ENCODE results near the gene VSTM4. TPM values are rescaled to one million over a fixed set of nuclear protein-coding genes. Genes with fewer than 3 reads are reported as not detected.

Gene VSTM4
- polyA plus RNA-seq, 4 donors: 0.81 to 7.2 (median 2.4) TPM; not detected in 1

GRCh38 chr10:49139846-49140195 is 24.5 kb upstream of the VSTM4 start:
- H3K4me1 ChIP-seq (ENCODE audit: control insufficient read depth in 3 of 3, insufficient read depth in 2 of 3, low read depth in 1 of 3, low read length in 2 of 3): no peaks in the 10 kb centered on the region
- no peak overlapping the region for H3K4me3 ChIP-seq (ENCODE audit: low read depth in 1 of 3, low read length in 3 of 3)
- H3K27ac ChIP-seq (ENCODE audit: low read depth in 1 of 3, low read length in 2 of 3): peak overlapping the region in 1 of 3 donors; percentile 87
- no peak for FAIRE-seq
- H3K9me3 ChIP-seq (ENCODE audit: control insufficient read depth in 2 of 2, insufficient read depth in 1 of 2, low read depth in 1 of 2, low read length in 1 of 2): no peaks in the 10 kb centered on the region
- WGBS, 3 donors: 69 to 76% (median 72%) methylated on average over 4 of the region's 4 CpGs
- no peak for DNase-seq
- no peaks in the 10 kb centered on the region for H3K36me3 ChIP-seq (ENCODE audit: control insufficient read depth in 3 of 3, insufficient read depth in 2 of 3, low read depth in 1 of 3, low read length in 3 of 3)
- H3K27me3 ChIP-seq (ENCODE audit: control insufficient read depth in 3 of 3, insufficient read depth in 3 of 3, low read length in 3 of 3): peaks cover 0 to 3% (median 0%) of the 10 kb centered on the region in 3 donors

- WGBS, 3 donors: 63 to 71% (median 66%) methylated on average over 8 of the region's 8 CpGs
- Histone ChIP-seq H3K4me3 (ENCODE audit: low read depth in 1 of 3, low read length in 3 of 3) (no peak overlapping the region), H3K9me3 (ENCODE audit: control insufficient read depth in 2 of 2, insufficient read depth in 1 of 2, low read depth in 1 of 2, low read length in 1 of 2) (no peaks in the 10 kb centered on the region), H3K36me3 (ENCODE audit: control insufficient read depth in 3 of 3, insufficient read depth in 2 of 3, low read depth in 1 of 3, low read length in 3 of 3) (no peaks in the 10 kb centered on the region), H3K27me3 (ENCODE audit: control insufficient read depth in 3 of 3, insufficient read depth in 3 of 3, low read length in 3 of 3) (peaks cover 0 to 3% (median 0%) of the 10 kb centered on the region in 3 donors), H3K4me1 (ENCODE audit: control insufficient read depth in 3 of 3, insufficient read depth in 2 of 3, low read depth in 1 of 3, low read length in 2 of 3) (no peaks in the 10 kb centered on the region), H3K27ac (ENCODE audit: low read depth in 1 of 3, low read length in 2 of 3) (peak overlapping the region in 2 of 3 donors; percentile 38 to 87)
- no peak for DNase-seq
- FAIRE-seq: no peak
Measured at GRCh38 chr10:49139028-49139845, 23.9 kb upstream of the VSTM4 start.

GRCh38 chr10:49138361-49138891 is 23.1 kb upstream of the VSTM4 start:
- FAIRE-seq (no peak), DNase-seq (no peak)
- Histone ChIP-seq H3K4me3 (ENCODE audit: low read depth in 1 of 3, low read length in 3 of 3) (no peak overlapping the region), H3K27me3 (ENCODE audit: control insufficient read depth in 3 of 3, insufficient read depth in 3 of 3, low read length in 3 of 3) (peaks cover 0 to 3% (median 0%) of the 10 kb centered on the region in 3 donors), H3K36me3 (ENCODE audit: control insufficient read depth in 3 of 3, insufficient read depth in 2 of 3, low read depth in 1 of 3, low read length in 3 of 3) (no peaks in the 10 kb centered on the region), H3K9me3 (ENCODE audit: control insufficient read depth in 2 of 2, insufficient read depth in 1 of 2, low read depth in 1 of 2, low read length in 1 of 2) (no peaks in the 10 kb centered on the region), H3K27ac (ENCODE audit: low read depth in 1 of 3, low read length in 2 of 3) (peak overlapping the region in 2 of 3 donors; percentile 38 to 47), H3K4me1 (ENCODE audit: control insufficient read depth in 3 of 3, insufficient read depth in 2 of 3, low read depth in 1 of 3, low read length in 2 of 3) (no peaks in the 10 kb centered on the region)
- 72 to 87% (median 79%) methylated on average over 7 of the region's 7 CpGs for WGBS, 3 donors

GRCh38 chr10:49136525-49136924 is 21.2 kb upstream of the VSTM4 start:
- H3K4me3 ChIP-seq (ENCODE audit: low read depth in 1 of 3, low read length in 3 of 3): no peak overlapping the region
- FAIRE-seq (no peak), DNase-seq (no peak)
- H3K36me3 ChIP-seq (ENCODE audit: control insufficient read depth in 3 of 3, insufficient read depth in 2 of 3, low read depth in 1 of 3, low read length in 3 of 3): no peaks in the 10 kb centered on the region
- H3K9me3 ChIP-seq (ENCODE audit: control insufficient read depth in 2 of 2, insufficient read depth in 1 of 2, low read depth in 1 of 2, low read length in 1 of 2): no peaks in the 10 kb centered on the region
- H3K27ac ChIP-seq (ENCODE audit: low read depth in 1 of 3, low read length in 2 of 3): no peak overlapping the region
- H3K4me1 ChIP-seq (ENCODE audit: control insufficient read depth in 3 of 3, insufficient read depth in 2 of 3, low read depth in 1 of 3, low read length in 2 of 3): no peaks in the 10 kb centered on the region
- no peaks in the 10 kb centered on the region for H3K27me3 ChIP-seq (ENCODE audit: control insufficient read depth in 3 of 3, insufficient read depth in 3 of 3, low read length in 3 of 3)
- 65 to 81% (median 77%) methylated on average over 1 of the region's 1 CpG for WGBS, 3 donors

GRCh38 chr10:49135575-49136313 is 20.4 kb upstream of the VSTM4 start:
- Histone ChIP-seq H3K4me3 (ENCODE audit: low read depth in 1 of 3, low read length in 3 of 3) (no peak overlapping the region), H3K27me3 (ENCODE audit: control insufficient read depth in 3 of 3, insufficient read depth in 3 of 3, low read length in 3 of 3) (peaks cover 0 to 3% (median 0%) of the 10 kb centered on the region in 3 donors), H3K4me1 (ENCODE audit: control insufficient read depth in 3 of 3, insufficient read depth in 2 of 3, low read depth in 1 of 3, low read length in 2 of 3) (no peaks in the 10 kb centered on the region), H3K36me3 (ENCODE audit: control insufficient read depth in 3 of 3, insufficient read depth in 2 of 3, low read depth in 1 of 3, low read length in 3 of 3) (no peaks in the 10 kb centered on the region), H3K27ac (ENCODE audit: low read depth in 1 of 3, low read length in 2 of 3) (peak overlapping the region in 2 of 3 donors; percentile 3 to 18), H3K9me3 (ENCODE audit: control insufficient read depth in 2 of 2, insufficient read depth in 1 of 2, low read depth in 1 of 2, low read length in 1 of 2) (no peaks in the 10 kb centered on the region)
- WGBS, 3 donors: 51 to 73% (median 62%) methylated on average over 9 of the region's 9 CpGs
- FAIRE-seq: no peak
- DNase-seq: no peak

- Histone ChIP-seq H3K27ac (ENCODE audit: low read depth in 1 of 3, low read length in 2 of 3) (no peak overlapping the region), H3K27me3 (ENCODE audit: control insufficient read depth in 3 of 3, insufficient read depth in 3 of 3, low read length in 3 of 3) (peaks cover 0 to 3% (median 0%) of the 10 kb centered on the region in 3 donors), H3K36me3 (ENCODE audit: control insufficient read depth in 3 of 3, insufficient read depth in 2 of 3, low read depth in 1 of 3, low read length in 3 of 3) (no peaks in the 10 kb centered on the region), H3K4me3 (ENCODE audit: low read depth in 1 of 3, low read length in 3 of 3) (no peak overlapping the region), H3K4me1 (ENCODE audit: control insufficient read depth in 3 of 3, insufficient read depth in 2 of 3, low read depth in 1 of 3, low read length in 2 of 3) (no peaks in the 10 kb centered on the region), H3K9me3 (ENCODE audit: control insufficient read depth in 2 of 2, insufficient read depth in 1 of 2, low read depth in 1 of 2, low read length in 1 of 2) (no peaks in the 10 kb centered on the region)
- DNase-seq (no peak), FAIRE-seq (no peak)
- WGBS, 3 donors: 50 to 64% (median 62%) methylated on average over 3 of the region's 3 CpGs
Measured at GRCh38 chr10:49134327-49134726, 19.0 kb upstream of the VSTM4 start.

- DNase-seq (no peak), FAIRE-seq (no peak)
- WGBS, 3 donors: 67 to 73% (median 70%) methylated on average over 5 of the region's 5 CpGs
- H3K4me3 ChIP-seq (ENCODE audit: low read depth in 1 of 3, low read length in 3 of 3): no peak within 1 kb of the TSS
- peaks cover 0 to 3% (median 2%) of the 10 kb centered on the region in 3 donors for H3K27me3 ChIP-seq (ENCODE audit: control insufficient read depth in 3 of 3, insufficient read depth in 3 of 3, low read length in 3 of 3)
- H3K27ac ChIP-seq (ENCODE audit: low read depth in 1 of 3, low read length in 2 of 3): no peak within 1 kb of the TSS
- H3K4me1 ChIP-seq (ENCODE audit: control insufficient read depth in 3 of 3, insufficient read depth in 2 of 3, low read depth in 1 of 3, low read length in 2 of 3): no peaks in the 10 kb centered on the region
- no peaks in the 10 kb centered on the region for H3K36me3 ChIP-seq (ENCODE audit: control insufficient read depth in 3 of 3, insufficient read depth in 2 of 3, low read depth in 1 of 3, low read length in 3 of 3)
- no peaks in the 10 kb centered on the region for H3K9me3 ChIP-seq (ENCODE audit: control insufficient read depth in 2 of 2, insufficient read depth in 1 of 2, low read depth in 1 of 2, low read length in 1 of 2)
Measured at GRCh38 chr10:49133706-49134248, 18.5 kb upstream of the VSTM4 start, which contains the start of gene FAM170B. Gene FAM170B, minus strand, starts transcription at chr10:49134021. Its CDS starts 103 bp downstream, at chr10:49133918.

- H3K27ac ChIP-seq (ENCODE audit: low read depth in 1 of 3, low read length in 2 of 3): no peak overlapping the region
- WGBS, 3 donors: 78 to 92% (median 84%) methylated on average over 2 of the region's 2 CpGs
- H3K36me3 ChIP-seq (ENCODE audit: control insufficient read depth in 3 of 3, insufficient read depth in 2 of 3, low read depth in 1 of 3, low read length in 3 of 3): no peaks in the 10 kb centered on the region
- FAIRE-seq: no peak
- no peak overlapping the region for H3K4me3 ChIP-seq (ENCODE audit: low read depth in 1 of 3, low read length in 3 of 3)
- no peaks in the 10 kb centered on the region for H3K9me3 ChIP-seq (ENCODE audit: control insufficient read depth in 2 of 2, insufficient read depth in 1 of 2, low read depth in 1 of 2, low read length in 1 of 2)
- H3K4me1 ChIP-seq (ENCODE audit: control insufficient read depth in 3 of 3, insufficient read depth in 2 of 3, low read depth in 1 of 3, low read length in 2 of 3): no peaks in the 10 kb centered on the region
- peaks cover 0 to 8% (median 2%) of the 10 kb centered on the region in 3 donors for H3K27me3 ChIP-seq (ENCODE audit: control insufficient read depth in 3 of 3, insufficient read depth in 3 of 3, low read length in 3 of 3)
- DNase-seq: no peak
Measured at GRCh38 chr10:49132362-49132737, 17.0 kb upstream of the VSTM4 start.
